Measurements from ENCODE around the gene MRPS6. TPM values are rescaled to one million over a fixed set of nuclear protein-coding genes. Genes with fewer than 3 reads are reported as not detected.

Gene MRPS6
- total and polyA plus RNA-seq, 12 donors, result 25.4 to 135 (median 83.6) TPM

DNA sequence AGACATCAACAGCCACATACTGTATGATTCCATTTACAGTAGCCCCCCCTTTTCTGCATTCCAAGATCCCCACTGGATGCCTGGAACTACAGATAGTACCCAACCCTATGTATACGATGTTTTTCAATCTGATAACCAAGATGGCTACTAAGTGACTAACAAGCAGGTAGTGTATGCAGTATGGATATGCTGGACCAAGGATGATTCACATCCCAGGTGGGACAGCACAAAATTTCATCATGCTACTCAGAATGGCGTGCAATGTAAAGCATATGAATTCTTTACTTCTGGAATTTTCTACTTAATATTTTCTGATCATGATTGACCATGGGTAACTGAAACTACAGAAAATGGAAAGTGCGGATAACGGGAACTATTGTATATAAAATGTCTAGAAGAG, 30.0 kb upstream of the MRPS6 start:
- intact Hi-C loops (cut with DNase I), result no loop called here
- H3K4me1 ChIP-seq (replicated peaks in 1 of 2), result no peaks in the 10 kb centered on the region
- no peak for TF ChIP-seq POLR2A (IDR thresholded peaks at IDR 0.05)
- TF ChIP-seq, protein P1, sequence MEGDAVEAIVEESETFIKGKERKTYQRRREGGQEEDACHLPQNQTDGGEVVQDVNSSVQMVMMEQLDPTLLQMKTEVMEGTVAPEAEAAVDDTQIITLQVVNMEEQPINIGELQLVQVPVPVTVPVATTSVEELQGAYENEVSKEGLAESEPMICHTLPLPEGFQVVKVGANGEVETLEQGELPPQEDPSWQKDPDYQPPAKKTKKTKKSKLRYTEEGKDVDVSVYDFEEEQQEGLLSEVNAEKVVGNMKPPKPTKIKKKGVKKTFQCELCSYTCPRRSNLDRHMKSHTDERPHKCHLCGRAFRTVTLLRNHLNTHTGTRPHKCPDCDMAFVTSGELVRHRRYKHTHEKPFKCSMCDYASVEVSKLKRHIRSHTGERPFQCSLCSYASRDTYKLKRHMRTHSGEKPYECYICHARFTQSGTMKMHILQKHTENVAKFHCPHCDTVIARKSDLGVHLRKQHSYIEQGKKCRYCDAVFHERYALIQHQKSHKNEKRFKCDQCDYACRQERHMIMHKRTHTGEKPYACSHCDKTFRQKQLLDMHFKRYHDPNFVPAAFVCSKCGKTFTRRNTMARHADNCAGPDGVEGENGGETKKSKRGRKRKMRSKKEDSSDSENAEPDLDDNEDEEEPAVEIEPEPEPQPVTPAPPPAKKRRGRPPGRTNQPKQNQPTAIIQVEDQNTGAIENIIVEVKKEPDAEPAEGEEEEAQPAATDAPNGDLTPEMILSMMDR (IDR thresholded peaks at IDR 0.05), result no peak
- no peaks in the 10 kb centered on the region for H3K27me3 ChIP-seq
- 84 to 91% (median 88%) methylated on average over 4 of the region's 4 CpGs for WGBS, 4 donors
- no peaks in the 10 kb centered on the region for H3K9me3 ChIP-seq (replicated peaks in 1 of 3)
- H3K36me3 ChIP-seq (replicated peaks in 1 of 2), result no peaks in the 10 kb centered on the region
- DNase-seq, result no peak
- no peak overlapping the region for H3K27ac ChIP-seq
- H3K4me3 ChIP-seq, result no peak overlapping the region

DNA sequence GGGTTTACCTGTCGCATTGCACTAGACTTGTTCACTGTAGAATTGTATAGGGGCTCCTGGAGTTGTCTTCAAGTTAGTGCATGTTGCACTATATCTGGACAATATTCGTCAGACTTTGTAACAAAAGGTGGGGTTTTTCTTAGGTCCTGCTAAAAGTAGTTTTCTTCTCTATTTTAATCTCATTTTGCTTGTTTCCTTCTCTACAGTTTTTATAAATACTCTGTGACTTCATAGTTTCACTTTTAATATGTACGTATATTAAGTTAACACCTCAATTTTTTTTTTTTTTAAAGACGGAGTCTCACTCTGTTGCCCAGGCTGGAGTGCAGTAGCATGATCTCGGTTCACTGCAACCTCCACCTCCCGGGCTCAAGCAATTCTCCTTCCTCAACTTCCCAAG, 26.5 kb upstream of the MRPS6 start:
- Histone ChIP-seq H3K27me3 (no peaks in the 10 kb centered on the region), H3K27ac (no peak overlapping the region), H3K4me1 (replicated peaks in 1 of 2) (no peaks in the 10 kb centered on the region), H3K9me3 (replicated peaks in 1 of 3) (no peaks in the 10 kb centered on the region), H3K36me3 (replicated peaks in 1 of 2) (no peaks in the 10 kb centered on the region), H3K4me3 (no peak overlapping the region)
- no peak for DNase-seq
- TF ChIP-seq POLR2A (IDR thresholded peaks at IDR 0.05), result no peak
- TF ChIP-seq, protein P1 (IDR thresholded peaks at IDR 0.05), result no peak
- intact Hi-C loops (cut with DNase I), result no loop called here
- WGBS, 4 donors, result 80 to 88% (median 82%) methylated on average over 6 of the region's 6 CpGs

DNA sequence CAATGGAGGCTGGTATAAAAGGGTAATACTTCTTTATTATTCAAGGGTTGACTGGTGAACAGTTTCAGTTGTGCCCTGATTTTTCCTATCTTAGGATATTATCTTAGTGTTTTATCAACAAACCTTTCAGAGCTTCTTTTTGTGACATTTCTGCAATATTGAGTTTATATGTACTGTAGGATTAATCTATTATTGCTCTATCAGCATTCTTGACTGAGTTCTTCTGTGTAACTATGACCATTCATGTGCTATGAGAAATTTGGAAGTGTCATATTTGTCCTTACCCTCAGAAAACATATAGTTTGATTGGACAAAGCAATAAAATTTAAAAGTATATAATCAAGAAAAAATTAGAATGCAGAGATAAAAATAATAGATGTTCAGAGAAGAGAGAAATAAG, 25.5 kb upstream of the MRPS6 start:
- no peaks in the 10 kb centered on the region for H3K27me3 ChIP-seq
- H3K4me1 ChIP-seq (replicated peaks in 1 of 2), result no peaks in the 10 kb centered on the region
- TF ChIP-seq POLR2A (IDR thresholded peaks at IDR 0.05), result no peak
- TF ChIP-seq, protein P1 (IDR thresholded peaks at IDR 0.05), result no peak
- no peak overlapping the region for H3K27ac ChIP-seq
- H3K4me3 ChIP-seq, result no peak overlapping the region
- H3K9me3 ChIP-seq (replicated peaks in 1 of 3), result no peaks in the 10 kb centered on the region
- no peaks in the 10 kb centered on the region for H3K36me3 ChIP-seq (replicated peaks in 1 of 2)
- intact Hi-C loops (cut with DNase I), result no loop called here
- DNase-seq, result no peak

DNA sequence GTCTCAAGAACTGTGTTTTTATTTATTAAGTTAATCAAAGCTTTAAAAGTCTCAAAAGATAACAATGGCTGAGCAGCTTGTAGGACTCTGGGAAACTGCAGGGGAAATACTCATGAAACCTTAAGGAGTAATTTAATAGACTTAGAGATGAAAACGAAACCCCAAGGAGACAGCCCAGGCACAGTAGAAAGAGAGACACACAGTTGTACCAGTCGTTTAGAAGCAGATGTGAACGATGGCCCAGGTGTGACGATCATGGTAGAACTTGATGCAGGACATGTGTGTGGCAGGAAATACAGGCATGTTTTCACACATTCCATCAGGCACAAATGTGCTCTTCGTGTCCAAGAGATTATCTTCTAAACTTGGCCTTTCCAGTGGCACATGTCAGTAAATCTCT, 21.2 kb upstream of the MRPS6 start:
- Histone ChIP-seq H3K4me1 (replicated peaks in 1 of 2) (no peaks in the 10 kb centered on the region), H3K4me3 (no peak overlapping the region), H3K27me3 (no peaks in the 10 kb centered on the region), H3K9me3 (replicated peaks in 1 of 3) (no peaks in the 10 kb centered on the region), H3K36me3 (replicated peaks in 1 of 2) (no peaks in the 10 kb centered on the region), H3K27ac (no peak overlapping the region)
- DNase-seq, result peak in 1 of 7 donors; percentile 6
- intact Hi-C loops (cut with DNase I), result no loop called here
- TF ChIP-seq, protein P1 (IDR thresholded peaks at IDR 0.05), result no peak
- TF ChIP-seq POLR2A (IDR thresholded peaks at IDR 0.05), result no peak
- WGBS, 4 donors, result 66 to 87% (median 79%) methylated on average over 5 of the region's 5 CpGs
